ENCODE results near the gene RAB42.
"Not testable (repeated sequence)": the region's sequence is repeated elsewhere in the genome, so short reads cannot be mapped to it uniquely, and the experiment has no call there.

Gene RAB42

DNA sequence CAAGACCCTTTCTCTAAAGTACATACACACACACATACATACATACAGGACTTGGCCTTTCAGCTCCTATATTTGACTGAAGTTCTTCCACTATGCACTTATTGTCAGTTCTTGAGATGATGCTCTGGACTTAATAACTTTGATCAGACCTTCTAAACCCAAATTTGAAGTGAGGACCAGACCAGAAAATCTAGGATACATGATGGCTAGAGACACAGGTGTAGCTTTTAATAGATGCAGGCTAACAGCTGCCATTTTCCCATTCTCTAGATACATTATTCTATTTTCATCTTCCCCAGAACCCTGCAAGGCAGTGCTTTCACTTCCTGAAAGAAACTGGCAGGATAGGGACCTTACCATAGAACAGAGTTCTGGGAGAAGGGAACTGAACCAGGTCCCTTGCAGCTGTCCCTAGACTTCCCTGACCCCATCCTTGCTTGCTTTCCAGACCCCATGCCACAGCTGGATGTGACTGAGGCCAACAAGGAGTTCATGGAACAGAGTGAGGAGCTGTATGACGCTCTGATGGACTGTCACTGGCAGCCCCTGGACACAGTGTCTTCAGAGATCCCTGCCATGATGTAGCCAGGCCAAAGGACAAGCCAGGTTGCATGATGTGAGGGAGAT is 14.9 kb upstream of the RAB42 start:
- intact Hi-C loops (cut with micrococcal nuclease), result no loop called here
- no peaks in the 10 kb centered on the region for H3K9me3 Mint-ChIP-seq
- peaks cover 41% of the 10 kb centered on the region for H3K4me1 Mint-ChIP-seq (ENCODE audit: low read depth)
- peak overlapping the region; percentile 48 for H3K27ac Mint-ChIP-seq
- H3K27me3 Mint-ChIP-seq, result no peaks in the 10 kb centered on the region
- H3K36me3 Mint-ChIP-seq (ENCODE audit: low read depth), result peaks cover 92% of the 10 kb centered on the region
- no peak overlapping the region for H3K4me3 Mint-ChIP-seq

GRCh38 chr1:28577738-28578536 is 14.1 kb upstream of the RAB42 start:
- H3K4me3 Mint-ChIP-seq, result no peak overlapping the region
- H3K36me3 Mint-ChIP-seq (ENCODE audit: low read depth), result peaks cover 91% of the 10 kb centered on the region
- intact Hi-C loops (cut with micrococcal nuclease), result no loop called here
- H3K27ac Mint-ChIP-seq, result peak overlapping the region; percentile 48
- H3K4me1 Mint-ChIP-seq (ENCODE audit: low read depth), result peaks cover 49% of the 10 kb centered on the region
- H3K9me3 Mint-ChIP-seq, result no peaks in the 10 kb centered on the region
- H3K27me3 Mint-ChIP-seq, result no peaks in the 10 kb centered on the region

- Mint-ChIP-seq H3K9me3 (no peaks in the 10 kb centered on the region), H3K4me3 (peak overlapping the region; percentile 9), H3K27me3 (no peaks in the 10 kb centered on the region), H3K4me1 (ENCODE audit: low read depth) (peaks cover 53% of the 10 kb centered on the region), H3K36me3 (ENCODE audit: low read depth) (peaks cover 83% of the 10 kb centered on the region), H3K27ac (no peak overlapping the region)
- intact Hi-C loops (cut with micrococcal nuclease), result no loop called here
Measured at GRCh38 chr1:28578696-28579218, 13.3 kb upstream of the RAB42 start.

DNA sequence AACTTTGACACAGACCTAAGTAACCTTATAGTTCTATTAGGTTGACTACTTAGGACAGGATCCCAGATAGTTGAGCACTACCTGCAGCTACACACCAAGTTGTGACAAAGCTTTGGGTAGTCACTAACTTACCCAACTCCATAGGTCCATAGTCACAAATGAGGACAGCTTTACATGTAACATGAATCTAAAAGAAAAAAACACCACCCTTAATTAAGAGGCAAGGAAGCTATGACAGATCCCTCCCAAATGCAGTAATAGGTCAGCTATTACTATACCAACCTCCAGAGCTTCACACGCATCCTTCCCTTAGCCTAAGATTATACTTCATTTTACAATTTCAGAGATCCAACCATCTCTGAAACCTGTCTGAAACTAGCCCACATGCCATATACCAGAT is 12.7 kb upstream of the RAB42 start:
- H3K4me3 Mint-ChIP-seq, result peak overlapping the region; percentile 89
- intact Hi-C loops (cut with micrococcal nuclease), result no loop called here
- peaks cover 53% of the 10 kb centered on the region for H3K4me1 Mint-ChIP-seq (ENCODE audit: low read depth)
- H3K27me3 Mint-ChIP-seq, result no peaks in the 10 kb centered on the region
- peak overlapping the region; percentile 98 for H3K27ac Mint-ChIP-seq
- no peaks in the 10 kb centered on the region for H3K9me3 Mint-ChIP-seq
- H3K36me3 Mint-ChIP-seq (ENCODE audit: low read depth), result peaks cover 77% of the 10 kb centered on the region

- H3K27ac Mint-ChIP-seq, result peak overlapping the region; percentile 98
- no peaks in the 10 kb centered on the region for H3K27me3 Mint-ChIP-seq
- H3K9me3 Mint-ChIP-seq, result no peaks in the 10 kb centered on the region
- intact Hi-C loops (cut with micrococcal nuclease), result loop anchor here (1.0 to 5.0 kb wide), 2 partner anchors 28 to 74 kb away; partner anchors contain the start of genes RCC1 and TRNAU1AP
- peak overlapping the region; percentile 89 for H3K4me3 Mint-ChIP-seq
- peaks cover 53% of the 10 kb centered on the region for H3K4me1 Mint-ChIP-seq (ENCODE audit: low read depth)
- H3K36me3 Mint-ChIP-seq (ENCODE audit: low read depth), result peaks cover 62% of the 10 kb centered on the region
Measured at GRCh38 chr1:28580722-28581530, 11.1 kb upstream of the RAB42 start.

DNA sequence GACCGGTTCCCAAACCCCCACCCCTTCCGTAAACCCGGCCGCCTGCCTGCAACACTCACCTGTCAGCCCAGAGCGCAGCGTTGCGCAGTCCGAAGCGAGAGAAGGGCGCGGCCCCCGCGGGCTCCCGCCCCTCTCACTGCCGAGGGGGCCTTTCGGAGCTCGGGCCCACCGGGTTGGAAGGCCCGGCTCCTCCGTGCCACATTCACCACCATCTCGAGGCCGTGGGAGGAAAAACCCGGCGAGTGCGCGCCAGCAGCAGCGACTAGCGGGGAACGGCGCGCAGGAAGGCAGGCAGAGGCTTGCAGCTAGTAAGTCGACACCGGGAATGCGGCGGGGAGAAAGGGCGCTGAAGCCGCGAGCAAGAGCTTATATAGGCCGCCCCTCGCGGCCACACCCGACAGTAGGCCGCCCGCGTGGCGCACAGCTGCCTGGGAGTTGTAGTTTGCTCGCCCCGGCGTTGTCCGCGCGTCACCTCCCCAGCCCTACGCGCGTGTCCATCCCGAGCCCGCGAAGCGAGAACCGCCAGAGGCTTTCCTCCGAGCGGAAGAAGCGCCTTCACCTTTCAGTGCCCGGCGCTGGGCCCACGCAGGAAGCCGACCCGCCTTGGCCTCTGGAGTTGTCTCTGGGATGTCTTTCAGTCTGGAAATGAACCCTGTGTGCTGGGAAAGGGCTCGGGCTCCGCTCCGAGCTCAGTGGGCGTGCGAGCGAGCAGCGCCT is 10.4 kb upstream of the RAB42 start:
- Mint-ChIP-seq H3K27ac (peak overlapping the region; percentile 98), H3K27me3 (no peaks in the 10 kb centered on the region), H3K36me3 (ENCODE audit: low read depth) (peaks cover 55% of the 10 kb centered on the region), H3K4me3 (peak overlapping the region; percentile 89), H3K4me1 (ENCODE audit: low read depth) (peaks cover 55% of the 10 kb centered on the region), H3K9me3 (no peaks in the 10 kb centered on the region)
- intact Hi-C loops (cut with micrococcal nuclease), result loop anchor here (1.0 to 5.0 kb wide), 3 partner anchors 9 to 74 kb away; partner anchors contain the start of genes RCC1 and TRNAU1AP

- Mint-ChIP-seq H3K9me3 (no peaks in the 10 kb centered on the region), H3K27me3 (no peaks in the 10 kb centered on the region), H3K27ac (peak overlapping the region; percentile 98), H3K4me1 (ENCODE audit: low read depth) (peaks cover 55% of the 10 kb centered on the region), H3K4me3 (peak overlapping the region; percentile 89), H3K36me3 (ENCODE audit: low read depth) (peaks cover 51% of the 10 kb centered on the region)
- intact Hi-C loops (cut with micrococcal nuclease), result loop anchor here (1.0 to 5.0 kb wide), 2 partner anchors 8 to 75 kb away; partner anchors contain the start of gene RCC1
Measured at GRCh38 chr1:28582248-28582615, 9.8 kb upstream of the RAB42 start.

DNA sequence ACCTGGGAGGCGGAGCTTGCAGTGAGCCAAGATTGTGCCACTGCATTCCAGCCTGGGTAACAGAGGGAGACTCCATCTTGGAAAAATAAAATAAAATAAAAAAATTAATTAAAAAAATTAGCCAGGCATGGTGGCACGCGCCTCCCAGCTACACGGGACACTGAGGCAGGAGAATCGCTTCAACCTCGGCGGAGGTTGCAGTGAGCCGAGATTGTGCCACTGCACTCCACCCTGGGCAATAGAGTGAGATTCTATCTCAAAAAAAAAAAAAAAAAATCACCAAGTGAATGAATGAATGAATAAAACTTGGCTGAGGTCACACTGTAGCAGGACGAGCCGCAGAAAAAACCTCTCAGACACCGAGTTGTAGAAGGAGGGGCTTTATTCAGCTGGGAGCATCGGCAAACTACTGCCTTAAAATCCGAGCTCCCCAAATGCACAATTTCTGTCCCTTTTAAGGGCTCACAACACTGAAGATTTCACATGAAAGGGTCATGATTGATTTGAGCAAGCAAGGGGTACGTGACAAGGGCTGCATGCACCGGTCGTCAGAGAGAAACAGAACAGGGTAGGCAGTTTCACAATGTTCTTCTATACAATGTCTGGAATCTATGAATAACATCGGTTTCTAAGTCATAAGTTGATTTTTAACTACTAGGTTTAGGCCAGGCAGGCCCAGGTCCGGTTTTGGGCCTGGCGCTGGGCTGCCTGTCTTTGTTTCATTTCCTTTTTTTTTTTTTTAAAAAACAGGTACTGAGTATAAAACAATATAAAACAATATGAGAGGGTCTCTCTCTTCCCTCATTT is 5.3 kb upstream of the RAB42 start:
- H3K27ac Mint-ChIP-seq; intact Hi-C loops (cut with micrococcal nuclease); H3K9me3 Mint-ChIP-seq; H3K4me3 Mint-ChIP-seq; H3K36me3 Mint-ChIP-seq (ENCODE audit: low read depth); H3K27me3 Mint-ChIP-seq: not testable (repeated sequence)
- peaks cover 50% of the 10 kb centered on the region for H3K4me1 Mint-ChIP-seq (ENCODE audit: low read depth)

DNA sequence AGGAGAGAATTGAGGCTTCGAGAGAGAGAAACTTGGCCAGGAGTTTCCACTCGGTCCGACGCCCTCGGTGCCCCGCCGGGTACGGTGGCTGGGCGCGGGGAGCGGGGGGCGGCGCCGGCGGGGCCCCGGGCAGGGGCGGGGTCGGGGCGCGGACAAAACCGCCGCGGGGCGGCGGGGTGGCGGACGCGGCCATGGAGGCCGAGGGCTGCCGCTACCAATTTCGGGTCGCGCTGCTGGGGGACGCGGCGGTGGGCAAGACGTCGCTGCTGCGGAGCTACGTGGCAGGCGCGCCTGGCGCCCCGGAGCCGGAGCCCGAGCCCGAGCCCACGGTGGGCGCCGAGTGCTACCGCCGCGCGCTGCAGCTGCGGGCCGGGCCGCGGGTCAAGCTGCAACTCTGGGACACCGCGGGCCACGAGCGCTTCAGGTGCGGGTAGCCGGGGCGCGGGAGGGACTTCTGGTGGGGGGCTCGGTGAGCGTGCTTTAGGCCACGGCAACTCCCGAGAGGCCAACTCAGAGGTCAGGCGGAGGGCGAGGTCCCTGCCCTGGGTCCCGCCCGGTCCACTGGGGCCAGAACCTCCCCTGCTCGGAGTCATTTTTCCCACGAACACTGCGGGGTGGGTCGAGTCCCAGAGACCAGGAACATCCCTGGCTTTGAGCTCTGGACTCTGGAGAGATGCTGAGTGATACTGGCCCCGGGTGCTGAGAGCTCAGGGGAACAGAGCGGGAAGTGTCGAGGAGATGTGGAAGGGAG is 431 bp downstream of the RAB42 start:
- H3K4me1 Mint-ChIP-seq (ENCODE audit: low read depth), result peaks cover 40% of the 10 kb centered on the region
- intact Hi-C loops (cut with micrococcal nuclease), result no loop called here
- H3K27ac Mint-ChIP-seq, result peak overlapping the region; percentile 76
- H3K4me3 Mint-ChIP-seq, result peak overlapping the region; percentile 86
- H3K27me3 Mint-ChIP-seq, result no peaks in the 10 kb centered on the region
- H3K36me3 Mint-ChIP-seq (ENCODE audit: low read depth), result peaks cover 22% of the 10 kb centered on the region
- H3K9me3 Mint-ChIP-seq, result no peaks in the 10 kb centered on the region

DNA sequence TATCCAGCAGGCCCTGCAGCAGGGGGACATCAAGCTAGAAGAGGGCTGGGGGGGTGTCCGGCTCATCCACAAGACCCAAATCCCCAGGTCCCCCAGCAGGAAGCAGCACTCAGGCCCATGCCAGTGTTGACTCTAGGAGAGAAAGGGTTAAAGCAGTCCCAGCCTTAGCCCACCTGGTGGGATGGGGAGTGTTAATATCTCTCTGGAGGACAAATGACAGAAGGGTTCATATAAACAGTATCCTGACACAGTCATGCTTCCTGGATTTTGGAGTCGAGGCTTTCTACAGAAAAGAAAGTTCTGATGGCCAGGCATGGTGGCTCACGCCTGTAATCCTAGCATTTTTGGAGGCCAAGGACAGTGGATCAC is 1.9 kb downstream of the RAB42 start:
- H3K27me3 Mint-ChIP-seq; intact Hi-C loops (cut with micrococcal nuclease); H3K4me3 Mint-ChIP-seq; H3K9me3 Mint-ChIP-seq: not testable (repeated sequence)
- peaks cover 40% of the 10 kb centered on the region for H3K4me1 Mint-ChIP-seq (ENCODE audit: low read depth)
- peaks cover 22% of the 10 kb centered on the region for H3K36me3 Mint-ChIP-seq (ENCODE audit: low read depth)
- peak overlapping the region; percentile 76 for H3K27ac Mint-ChIP-seq

- Mint-ChIP-seq H3K36me3 (ENCODE audit: low read depth) (peaks cover 23% of the 10 kb centered on the region), H3K4me1 (ENCODE audit: low read depth) (peaks cover 35% of the 10 kb centered on the region)
- H3K9me3 Mint-ChIP-seq; H3K27ac Mint-ChIP-seq; H3K27me3 Mint-ChIP-seq; H3K4me3 Mint-ChIP-seq; intact Hi-C loops (cut with micrococcal nuclease): not testable (repeated sequence)
Measured at GRCh38 chr1:28594686-28595411, 2.8 kb downstream of the RAB42 start.

Measured in dendritic cell treated with granulocyte-macrophage colony-stimulating factor and Interleukin-4, amounts not matched to agents 40 ng/mL and 50 ng/mL, for 4 days (primary cell).